Peyer's patch (tissue), 4 donors: ENCODE data around the gene PCNX2.

ENCODE experiments used
- CTCF ChIP-seq, 6 experiments: fragments of 450-650 bp in 4 of 6; fragments of 200-600 bp in 2 of 6; sonication (generic) in 1 of 6; IDR thresholded peaks; one replicate each; pipeline ENCODE4 v1.5.1; 2017 to 2019; ENCODE audit warnings: antibody characterized with exemption in 6 of 6, mild to moderate bottlenecking in 3 of 6, moderate library complexity in 1 of 6
- POLR2A ChIP-seq, 2 donors: fragments of 450-650 bp; IDR thresholded peaks; one replicate each; pipeline ENCODE4 v1.5.1; 2017; ENCODE audit warnings: antibody characterized with exemption in 2 of 2, mild to moderate bottlenecking in 2 of 2, moderate library complexity in 2 of 2

- no peak for TF ChIP-seq POLR2A (IDR thresholded peaks at IDR 0.05)
- no peak for TF ChIP-seq CTCF (IDR thresholded peaks at IDR 0.05)
Observed at GRCh38 chr1:232987046-232987773, 308.3 kb downstream of the PCNX2 start.
